ENCODE measurements around the gene ETFB.

GRCh38 chr19:51410950-51411748 is 45.0 kb upstream of the ETFB start:
- TF ChIP-seq, protein P1, sequence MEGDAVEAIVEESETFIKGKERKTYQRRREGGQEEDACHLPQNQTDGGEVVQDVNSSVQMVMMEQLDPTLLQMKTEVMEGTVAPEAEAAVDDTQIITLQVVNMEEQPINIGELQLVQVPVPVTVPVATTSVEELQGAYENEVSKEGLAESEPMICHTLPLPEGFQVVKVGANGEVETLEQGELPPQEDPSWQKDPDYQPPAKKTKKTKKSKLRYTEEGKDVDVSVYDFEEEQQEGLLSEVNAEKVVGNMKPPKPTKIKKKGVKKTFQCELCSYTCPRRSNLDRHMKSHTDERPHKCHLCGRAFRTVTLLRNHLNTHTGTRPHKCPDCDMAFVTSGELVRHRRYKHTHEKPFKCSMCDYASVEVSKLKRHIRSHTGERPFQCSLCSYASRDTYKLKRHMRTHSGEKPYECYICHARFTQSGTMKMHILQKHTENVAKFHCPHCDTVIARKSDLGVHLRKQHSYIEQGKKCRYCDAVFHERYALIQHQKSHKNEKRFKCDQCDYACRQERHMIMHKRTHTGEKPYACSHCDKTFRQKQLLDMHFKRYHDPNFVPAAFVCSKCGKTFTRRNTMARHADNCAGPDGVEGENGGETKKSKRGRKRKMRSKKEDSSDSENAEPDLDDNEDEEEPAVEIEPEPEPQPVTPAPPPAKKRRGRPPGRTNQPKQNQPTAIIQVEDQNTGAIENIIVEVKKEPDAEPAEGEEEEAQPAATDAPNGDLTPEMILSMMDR (IDR thresholded peaks at IDR 0.05): no peak
- TF ChIP-seq POLR2A (IDR thresholded peaks at IDR 0.05): no peak

Measured in body of pancreas (tissue), 4 donors.